Measurements from ENCODE around the gene ANO6.
"Not testable (repeated sequence)": the region's sequence is repeated elsewhere in the genome, so short reads cannot be mapped to it uniquely, and the experiment has no call there.

Gene ANO6

DNA sequence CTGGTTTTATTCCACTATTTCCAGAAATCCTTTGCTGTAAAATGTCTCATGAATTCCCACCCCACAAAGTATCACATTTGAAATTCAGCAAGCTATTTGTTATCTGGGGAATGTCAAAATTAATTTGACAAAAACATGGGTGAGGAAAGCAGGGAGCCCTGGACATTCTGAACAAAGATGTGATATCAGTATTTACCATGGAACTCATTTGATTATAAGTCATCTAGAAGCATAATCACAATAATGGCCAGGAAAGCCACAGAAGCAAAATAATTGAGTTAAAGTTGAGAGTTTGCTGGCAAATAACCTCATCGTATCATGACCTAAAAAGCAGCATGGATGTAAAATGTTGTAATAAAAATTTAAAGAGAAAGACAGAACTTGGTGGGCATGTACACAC is 96.1 kb downstream of the ANO6 start:
- DNase-seq (ENCODE audit: low spot score) = no peak

GRCh38 chr12:45314770-45315169 is 98.9 kb downstream of the ANO6 start:
- DNase-seq (ENCODE audit: low spot score) = no peak

DNA sequence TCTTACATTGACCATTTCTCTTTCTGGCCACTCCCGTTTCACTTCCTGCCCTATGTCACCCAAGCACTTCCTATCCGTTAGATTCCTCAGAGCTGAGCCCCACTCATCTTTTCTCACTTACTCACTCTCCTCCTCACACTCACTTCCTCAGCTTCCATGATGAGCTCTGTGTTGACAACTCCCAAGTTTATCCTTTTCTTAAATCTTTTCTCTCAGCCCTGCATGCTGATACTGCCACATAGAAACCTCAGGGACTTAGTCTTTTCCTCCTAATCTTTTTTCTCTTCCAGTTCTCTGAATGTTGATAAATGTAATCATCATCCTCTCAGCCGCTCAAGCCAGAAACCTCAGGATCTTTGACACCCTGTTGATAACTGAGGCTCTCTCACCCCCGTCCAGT is 99.6 kb downstream of the ANO6 start:
- DNase-seq (ENCODE audit: low spot score) = no peak

- not testable (repeated sequence) for DNase-seq (ENCODE audit: low spot score)
Observed at GRCh38 chr12:45317261-45317660, 101.4 kb downstream of the ANO6 start.

- no peak for DNase-seq (ENCODE audit: low spot score)
Observed at GRCh38 chr12:45322810-45323209, 106.9 kb downstream of the ANO6 start.

GRCh38 chr12:45324391-45324790 is 108.5 kb downstream of the ANO6 start:
- DNase-seq (ENCODE audit: low spot score) = no peak

- DNase-seq (ENCODE audit: low spot score) = no peak
Observed at GRCh38 chr12:45326358-45326975, 110.6 kb downstream of the ANO6 start.

- DNase-seq (ENCODE audit: low spot score) = no peak
Observed at GRCh38 chr12:45327823-45328383, 112.0 kb downstream of the ANO6 start.

- no peak for DNase-seq (ENCODE audit: low spot score)
Observed at GRCh38 chr12:45329238-45329637, 113.3 kb downstream of the ANO6 start.

DNA sequence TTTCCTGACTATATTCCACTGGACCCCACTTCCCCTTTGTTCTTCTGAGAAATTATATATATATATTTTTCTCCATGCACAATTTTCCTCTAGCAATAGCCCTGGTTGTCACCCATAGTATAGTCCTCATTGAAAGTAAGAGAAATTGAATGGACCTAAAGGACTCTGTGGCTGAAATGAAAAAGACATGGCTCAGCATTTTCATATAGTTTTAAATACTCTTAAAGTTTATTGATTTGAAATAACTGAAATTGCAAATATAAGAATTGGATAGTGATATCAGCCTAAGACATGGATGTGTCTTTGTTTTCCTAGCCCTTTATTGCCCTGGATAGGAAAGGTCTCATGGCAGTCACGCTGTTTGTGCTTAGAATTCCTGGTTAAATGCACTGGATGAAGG is 113.8 kb downstream of the ANO6 start:
- no peak for DNase-seq (ENCODE audit: low spot score)

DNA sequence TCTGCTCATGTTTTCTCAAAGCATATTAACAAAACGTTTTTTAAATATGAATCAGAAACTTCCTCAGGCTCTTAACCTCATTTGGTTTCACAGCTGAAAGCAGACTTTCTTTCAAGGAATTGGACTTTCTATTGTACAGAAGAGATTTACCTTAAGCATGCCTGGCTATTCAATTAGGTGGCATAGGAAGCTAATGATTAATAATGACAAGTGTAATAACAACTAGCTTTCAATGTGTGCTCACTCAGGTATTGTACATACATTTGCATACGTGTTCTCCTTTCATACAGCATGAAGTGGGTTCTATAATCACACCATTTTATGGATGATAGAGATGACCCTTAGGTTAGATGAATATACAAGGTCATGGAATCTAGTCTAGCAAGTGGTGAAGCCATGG is 115.7 kb downstream of the ANO6 start:
- no peak for DNase-seq (ENCODE audit: low spot score)

DNA sequence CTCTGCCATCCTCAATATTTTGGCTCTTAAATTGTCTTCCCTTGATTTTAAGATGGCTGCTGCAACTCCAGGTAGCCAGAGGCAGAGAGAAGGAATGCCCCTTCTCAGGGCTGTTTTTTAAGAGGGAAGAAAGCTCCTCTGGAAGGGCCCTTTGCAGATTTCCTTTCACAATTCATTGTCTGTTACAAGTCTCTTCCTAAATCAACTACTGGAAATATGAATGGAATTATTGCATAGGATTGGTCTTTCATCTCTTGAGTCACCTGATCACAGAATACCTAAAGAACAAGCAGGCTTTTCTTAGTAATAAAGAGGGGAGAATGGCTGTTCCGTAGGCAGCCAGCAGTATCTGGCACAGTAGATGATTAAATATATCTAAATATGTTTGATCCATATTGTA is 118.5 kb downstream of the ANO6 start:
- DNase-seq (ENCODE audit: low spot score) = no peak

GRCh38 chr12:45336331-45336730 is 120.4 kb downstream of the ANO6 start:
- DNase-seq (ENCODE audit: low spot score) = no peak

DNA sequence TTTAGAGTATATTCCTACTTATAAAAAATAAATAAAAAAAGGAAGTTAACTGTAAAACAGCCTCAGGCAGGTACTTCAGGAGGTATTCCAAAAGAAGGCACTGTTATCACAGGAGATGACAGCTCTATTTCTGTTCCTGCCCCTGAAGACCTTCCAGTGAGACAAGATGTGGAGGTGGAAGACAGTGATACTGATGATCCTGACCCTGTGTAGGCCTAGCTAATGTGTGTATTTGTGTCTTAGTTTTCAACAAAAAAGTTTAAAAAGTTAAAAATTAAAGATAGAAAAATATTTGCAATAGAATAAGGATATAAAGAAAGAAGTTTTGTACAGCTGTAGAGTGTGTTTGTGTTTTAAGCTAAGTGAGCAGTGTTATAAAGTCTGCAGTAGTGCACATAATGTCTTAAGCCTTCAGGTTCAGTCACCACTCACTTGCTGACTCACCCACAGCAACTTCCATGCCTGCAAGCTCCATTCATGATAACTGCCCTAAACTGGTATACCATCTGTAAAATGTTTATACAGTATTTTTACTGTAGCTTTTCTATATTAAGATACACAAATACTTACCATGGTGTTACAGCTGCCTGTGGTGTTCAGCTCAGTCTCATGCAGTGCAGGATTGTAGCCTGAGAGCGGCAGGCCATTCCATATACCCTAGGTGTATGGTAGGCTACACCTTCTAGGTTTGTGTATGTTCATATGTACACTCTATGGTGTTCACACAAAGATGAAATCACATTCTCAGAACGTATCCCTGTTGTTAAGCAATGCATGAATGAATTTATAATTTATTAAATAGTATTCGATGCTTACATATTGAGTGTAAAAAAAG is 121.1 kb downstream of the ANO6 start:
- DNase-seq (ENCODE audit: low spot score) = no peak

DNA sequence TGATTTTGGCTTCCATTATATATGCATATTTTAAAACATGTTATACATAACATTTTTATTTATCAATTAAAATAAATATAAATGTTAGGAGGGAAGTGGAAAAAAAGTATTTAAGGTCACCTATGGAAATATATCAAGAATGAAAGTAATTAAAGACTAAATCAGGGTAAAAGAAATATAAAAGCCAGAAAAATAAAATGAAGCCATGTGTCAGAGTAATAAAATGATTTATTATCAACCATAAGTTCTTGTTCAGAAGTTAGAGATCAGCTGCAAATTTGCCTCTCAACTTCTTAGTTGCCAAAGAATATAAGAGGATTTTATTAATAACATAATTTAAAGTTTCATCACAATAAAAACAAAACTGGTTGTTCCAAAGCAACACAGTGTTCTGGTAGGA is 121.9 kb downstream of the ANO6 start:
- no peak for DNase-seq (ENCODE audit: low spot score)

- no peak for DNase-seq (ENCODE audit: low spot score)
Observed at GRCh38 chr12:45338272-45338671, 122.4 kb downstream of the ANO6 start.

- no peak for DNase-seq (ENCODE audit: low spot score)
Observed at GRCh38 chr12:45339035-45339434, 123.1 kb downstream of the ANO6 start.

DNA sequence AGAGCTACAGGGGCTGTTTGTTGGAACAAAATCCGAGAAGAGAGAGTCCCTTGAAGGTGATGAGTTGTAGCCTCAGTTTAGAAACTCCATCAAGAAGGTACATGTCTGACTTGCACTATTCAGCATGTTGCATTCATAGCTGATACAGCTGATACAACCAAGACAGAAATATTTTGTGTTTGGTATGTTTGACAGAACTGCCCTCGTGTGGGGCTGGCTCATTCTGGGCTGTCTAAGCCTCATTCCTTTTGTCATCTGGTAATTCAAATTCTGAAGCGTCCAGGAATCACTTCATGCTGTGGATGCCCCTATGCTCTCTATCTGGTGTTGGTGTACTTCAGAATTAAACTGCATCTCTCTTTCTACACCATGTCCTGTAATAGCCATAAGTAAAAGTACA is 126.3 kb downstream of the ANO6 start:
- no peak for DNase-seq (ENCODE audit: low spot score)

DNA sequence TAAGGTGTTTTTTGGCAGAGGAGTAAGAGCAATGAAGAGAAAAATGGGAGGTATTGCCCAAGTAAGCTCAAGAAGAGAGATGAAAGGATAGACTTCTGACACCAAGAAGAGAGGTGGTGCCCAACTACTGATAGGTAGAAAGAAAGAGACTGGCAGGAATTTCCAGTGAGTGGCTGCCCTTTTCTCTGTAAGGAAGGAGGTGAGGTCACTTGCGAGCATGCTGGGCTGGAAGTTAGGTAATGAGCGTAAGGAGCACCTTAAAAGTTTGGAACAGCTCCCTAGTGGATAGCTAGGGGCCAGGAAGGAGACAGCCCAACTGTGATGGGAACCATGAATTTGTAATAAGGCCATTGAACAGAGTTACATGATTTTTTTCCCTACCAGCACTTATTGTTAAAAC is 127.0 kb downstream of the ANO6 start:
- DNase-seq (ENCODE audit: low spot score) = no peak

GRCh38 chr12:45343269-45344051 is 127.6 kb downstream of the ANO6 start:
- no peak for DNase-seq (ENCODE audit: low spot score)

- no peak for DNase-seq (ENCODE audit: low spot score)
Observed at GRCh38 chr12:45348311-45348710, 132.4 kb downstream of the ANO6 start.

DNA sequence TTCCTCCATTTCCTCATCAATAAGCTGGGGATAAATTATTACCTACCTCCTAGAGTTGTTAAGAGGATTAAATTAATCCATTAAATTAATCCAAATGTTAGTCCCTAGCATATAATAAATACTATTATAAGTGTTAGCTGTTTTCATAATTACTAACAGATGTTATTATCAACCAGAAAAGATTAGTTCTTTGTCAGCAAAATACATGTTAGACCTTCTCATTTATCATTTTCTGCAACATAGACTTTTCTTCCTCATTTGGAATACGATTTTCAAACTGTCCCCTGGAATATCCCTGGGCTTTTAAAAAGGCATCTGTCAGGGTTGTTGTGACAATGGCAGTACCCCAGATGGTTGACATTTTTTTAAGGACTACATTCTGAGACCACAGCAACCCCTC is 133.1 kb downstream of the ANO6 start:
- no peak for DNase-seq (ENCODE audit: low spot score)

- no peak for DNase-seq (ENCODE audit: low spot score)
Observed at GRCh38 chr12:45349916-45350315, 134.0 kb downstream of the ANO6 start.

Data from pons (tissue), 1 donor.